GM19099 (cell line): ENCODE results near the gene EXOC6B.

Experiments used
- POLR2A ChIP-seq: IDR thresholded peaks from 3 replicates; pipeline ENCODE4 v1.6.1; 2011; ENCODE audit warnings: low read depth; ENCODE audit not compliant: insufficient read length; ENCODE audit errors: extremely low read depth

The EXOC6B gene

GRCh38 chr2:72157871-72158771 is 667.7 kb downstream of the EXOC6B start:
- TF ChIP-seq POLR2A: no peak

GRCh38 chr2:72156872-72157271 is 669.0 kb downstream of the EXOC6B start:
- TF ChIP-seq POLR2A: no peak

- TF ChIP-seq POLR2A: no peak
These were observed 670.1 kb downstream of the EXOC6B start for GRCh38 chr2:72155737-72156136.

GRCh38 chr2:72155151-72155550 is 670.7 kb downstream of the EXOC6B start:
- TF ChIP-seq POLR2A: no peak

- TF ChIP-seq POLR2A: no peak
These were observed 671.4 kb downstream of the EXOC6B start for GRCh38 chr2:72154386-72154975.

- TF ChIP-seq POLR2A: no peak
These were observed 671.9 kb downstream of the EXOC6B start for GRCh38 chr2:72153924-72154323.

- TF ChIP-seq POLR2A: no peak
These were observed 672.6 kb downstream of the EXOC6B start for GRCh38 chr2:72153026-72153791.

GRCh38 chr2:72150861-72151356 is 674.9 kb downstream of the EXOC6B start:
- TF ChIP-seq POLR2A: no peak

- no peak for TF ChIP-seq POLR2A
These were observed 675.5 kb downstream of the EXOC6B start for GRCh38 chr2:72150157-72150860.

- TF ChIP-seq POLR2A: no peak
These were observed 676.2 kb downstream of the EXOC6B start for GRCh38 chr2:72149556-72150156.

- TF ChIP-seq POLR2A: no peak
These were observed 676.8 kb downstream of the EXOC6B start for GRCh38 chr2:72148837-72149555.

GRCh38 chr2:72148003-72148836 is 677.6 kb downstream of the EXOC6B start:
- TF ChIP-seq POLR2A: no peak

GRCh38 chr2:72147303-72147971 is 678.4 kb downstream of the EXOC6B start, which contains the start of gene CYP26B1:
Gene CYP26B1 (minus strand): TSS chr2:72147862. CDS start chr2:72147834, 28 bp downstream.
- no peak for TF ChIP-seq POLR2A
